Tibial artery (tissue), 4 donors: Measurements from ENCODE around the gene GPATCH8.

Experiments
- DNase-seq, 2 donors: peaks; one replicate each; pipeline ENCODE4 v3.0.0-alpha.2; 2019
- H3K27ac ChIP-seq, 2 donors: fragments of 200-600 bp; sonication (generic) in 1 of 2; 1 replicate in 1 of 2; 2 replicates in 1 of 2; pipeline ENCODE4 v1.5.1; 2018 to 2019; ENCODE audit warnings: mild to moderate bottlenecking in 1 of 2
- H3K27me3 ChIP-seq, 2 donors: fragments of 200-600 bp; sonication (generic) in 1 of 2; one replicate each; pipeline versions ENCODE4 v1.5.1 to v1.6.0; 2016 to 2019
- H3K36me3 ChIP-seq, 3 donors: fragments of 200-600 bp; sonication (generic) in 2 of 3; one replicate each; pipeline ENCODE4 v1.5.1; 2016 to 2019; ENCODE audit warnings: mild to moderate bottlenecking in 2 of 3
- H3K4me1 ChIP-seq, 4 donors: fragments of 200-600 bp; sonication (generic) in 2 of 4; 1 replicate in 3 of 4; 2 replicates in 1 of 4; pipeline ENCODE4 v1.5.1; 2016 to 2019
- H3K4me3 ChIP-seq, 2 donors: fragments of 200-600 bp; sonication (generic) in 1 of 2; 1 replicate in 1 of 2; 2 replicates in 1 of 2; pipeline ENCODE4 v1.5.1; 2018 to 2019; ENCODE audit warnings: mild to moderate bottlenecking in 2 of 2
- H3K9me3 ChIP-seq, 3 donors: fragments of 200-600 bp; sonication (generic) in 1 of 3; one replicate each; pipeline ENCODE4 v1.5.1; 2016 to 2019
- CTCF ChIP-seq, 2 experiments: fragments of 200-600 bp in 1 of 2; fragments of 450-650 bp in 1 of 2; IDR thresholded peaks; one replicate each; pipeline ENCODE4 v1.5.1; 2017 to 2019; ENCODE audit warnings: antibody characterized with exemption in 2 of 2, mild to moderate bottlenecking in 1 of 2, moderate library complexity in 1 of 2
- intact Hi-C: fragments of 100-400 bp; cut with DNase I; formaldehyde crosslinking; loops from one replicate; pipeline ENCODE4 v1.15.0; 2023; ENCODE audit warnings: low total_unique reads

The GPATCH8 gene

DNA sequence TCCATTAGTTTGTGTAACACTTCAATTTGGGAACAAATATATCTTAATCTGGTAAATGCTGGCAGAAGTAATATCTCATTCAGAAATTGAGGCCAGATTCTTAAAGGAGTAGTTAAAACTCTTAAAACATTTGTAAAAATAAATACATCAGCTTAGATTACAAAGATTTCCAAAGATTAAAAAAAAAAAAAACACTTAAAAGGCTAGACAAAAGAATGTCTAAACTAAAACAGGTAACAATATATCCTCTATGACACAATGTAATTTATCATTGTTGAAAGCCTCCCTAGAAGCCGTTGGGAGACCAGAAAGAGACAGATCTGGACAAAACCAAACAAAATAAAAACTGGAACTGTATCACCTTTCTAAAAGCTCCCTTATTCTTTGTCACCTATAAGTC, 3.5 kb downstream of the GPATCH8 start:
- no peaks in the 10 kb centered on the region for H3K27me3 ChIP-seq
- no peak for TF ChIP-seq CTCF (IDR thresholded peaks at IDR 0.05)
- no peaks in the 10 kb centered on the region for H3K9me3 ChIP-seq
- no peak overlapping the region for H3K27ac ChIP-seq
- H3K4me1 ChIP-seq, result peaks cover 0 to 72% (median 29%) of the 10 kb centered on the region in 4 donors
- H3K36me3 ChIP-seq, result no peaks in the 10 kb centered on the region
- DNase-seq, result no peak
- H3K4me3 ChIP-seq, result no peak overlapping the region
- intact Hi-C loops, result loop anchor here (10.0 kb wide), 1 partner anchor 295 kb away; no protein-coding TSS in a partner anchor

- no peaks in the 10 kb centered on the region for H3K27me3 ChIP-seq
- no peaks in the 10 kb centered on the region for H3K36me3 ChIP-seq
Observed at GRCh38 chr17:44496815-44497214, 6.4 kb downstream of the GPATCH8 start.

GRCh38 chr17:44493339-44493738, 9.9 kb downstream of the GPATCH8 start:
- Histone ChIP-seq H3K27me3 (no peaks in the 10 kb centered on the region), H3K4me3 (no peak overlapping the region), H3K4me1 (peaks cover 0 to 45% (median 10%) of the 10 kb centered on the region in 4 donors), H3K9me3 (no peaks in the 10 kb centered on the region), H3K27ac (no peak overlapping the region), H3K36me3 (no peaks in the 10 kb centered on the region)
- intact Hi-C loops, result no loop called here
- no peak for DNase-seq
- TF ChIP-seq CTCF (IDR thresholded peaks at IDR 0.05), result no peak

More at GRCh38 chr17:44496815-44497214, 6.4 kb downstream of the GPATCH8 start:
- intact Hi-C loops, result no loop called here
- Histone ChIP-seq H3K4me3 (no peak overlapping the region), H3K4me1 (peaks cover 0 to 79% (median 26%) of the 10 kb centered on the region in 4 donors), H3K27ac (no peak overlapping the region), H3K9me3 (no peaks in the 10 kb centered on the region)
- no peak for DNase-seq
- no peak for TF ChIP-seq CTCF (IDR thresholded peaks at IDR 0.05)

DNA sequence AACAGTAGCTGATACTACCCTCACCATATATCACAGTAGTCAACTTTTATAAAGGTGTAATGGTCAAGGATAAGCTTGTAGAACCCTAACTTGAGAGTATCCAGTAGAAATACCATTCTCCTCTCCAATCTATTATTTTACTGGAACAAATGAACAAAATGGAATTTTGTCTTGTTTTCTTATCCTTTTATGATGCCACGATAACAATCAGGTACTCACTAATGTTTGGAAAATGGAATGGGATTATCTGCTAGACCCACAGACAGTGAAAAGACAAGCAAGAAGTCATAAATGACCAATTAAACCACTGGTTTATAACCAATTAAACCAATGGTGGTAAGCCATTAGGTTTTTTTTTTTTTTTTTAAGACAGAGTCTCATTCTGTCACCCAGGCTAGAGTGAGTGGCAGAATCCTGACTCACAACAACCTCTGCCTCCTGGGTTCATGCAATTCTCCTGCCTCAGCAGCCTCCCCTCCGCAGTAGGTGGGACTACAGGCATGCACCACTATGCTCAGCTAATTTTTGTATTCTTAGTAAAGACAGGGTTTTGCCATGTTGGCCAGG, 10.4 kb downstream of the GPATCH8 start:
- H3K27me3 ChIP-seq, result no peaks in the 10 kb centered on the region
- H3K27ac ChIP-seq, result no peak overlapping the region
- DNase-seq, result no peak
- TF ChIP-seq CTCF (IDR thresholded peaks at IDR 0.05), result no peak
- peaks cover 0 to 40% (median 10%) of the 10 kb centered on the region in 4 donors for H3K4me1 ChIP-seq
- no peaks in the 10 kb centered on the region for H3K9me3 ChIP-seq
- H3K36me3 ChIP-seq, result no peaks in the 10 kb centered on the region
- no peak overlapping the region for H3K4me3 ChIP-seq
- intact Hi-C loops, result no loop called here

DNA sequence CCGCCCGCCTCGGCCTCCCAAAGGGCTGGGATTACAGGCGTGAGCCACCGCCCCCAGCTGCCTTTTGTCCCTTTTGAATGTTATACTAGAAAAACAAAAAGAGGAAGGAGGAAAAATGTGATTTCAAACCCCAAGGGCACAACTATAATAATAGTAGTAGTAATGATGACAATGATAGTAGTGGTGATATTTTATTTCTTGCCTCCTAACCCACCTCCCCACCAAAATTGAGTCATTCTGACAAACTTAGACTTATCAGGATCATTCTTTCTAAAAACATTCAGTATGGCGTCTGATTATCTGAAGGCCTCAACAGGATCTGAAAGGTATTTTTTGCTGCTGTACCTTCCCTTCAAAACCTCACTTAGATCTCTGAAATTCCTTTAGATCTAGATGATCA, 13.6 kb downstream of the GPATCH8 start:
- DNase-seq, result no peak
- no peaks in the 10 kb centered on the region for H3K9me3 ChIP-seq

More for the DNA sequence above, 13.6 kb downstream of the GPATCH8 start:
- Histone ChIP-seq H3K27me3 (no peaks in the 10 kb centered on the region), H3K27ac (no peak overlapping the region), H3K4me1 (peaks cover 0 to 22% (median 6%) of the 10 kb centered on the region in 4 donors), H3K36me3 (no peaks in the 10 kb centered on the region), H3K4me3 (no peak overlapping the region)
- TF ChIP-seq CTCF (IDR thresholded peaks at IDR 0.05), result no peak
- intact Hi-C loops, result no loop called here
